ENCODE measurements around the gene MTMR12.

DNA sequence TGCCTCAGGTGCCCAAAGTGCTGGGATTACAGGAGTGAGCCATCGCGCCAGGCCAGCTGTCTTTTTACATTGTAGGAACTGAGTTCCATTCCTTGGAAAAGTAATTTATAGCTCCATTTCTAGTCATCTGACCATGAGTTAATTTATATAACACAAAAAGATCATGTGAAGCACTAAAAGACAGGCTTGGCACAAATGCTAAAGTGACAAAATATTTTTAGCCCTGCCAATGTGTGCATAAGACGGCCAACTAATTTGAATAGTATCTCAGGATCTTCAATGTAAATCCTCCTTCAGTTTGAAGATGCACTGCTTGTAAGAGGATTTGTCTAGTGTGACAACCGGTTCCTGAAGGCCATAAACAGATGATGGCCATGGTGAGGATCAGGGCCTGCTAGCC is 49.1 kb downstream of the MTMR12 start:
- TF ChIP-seq, protein P1, sequence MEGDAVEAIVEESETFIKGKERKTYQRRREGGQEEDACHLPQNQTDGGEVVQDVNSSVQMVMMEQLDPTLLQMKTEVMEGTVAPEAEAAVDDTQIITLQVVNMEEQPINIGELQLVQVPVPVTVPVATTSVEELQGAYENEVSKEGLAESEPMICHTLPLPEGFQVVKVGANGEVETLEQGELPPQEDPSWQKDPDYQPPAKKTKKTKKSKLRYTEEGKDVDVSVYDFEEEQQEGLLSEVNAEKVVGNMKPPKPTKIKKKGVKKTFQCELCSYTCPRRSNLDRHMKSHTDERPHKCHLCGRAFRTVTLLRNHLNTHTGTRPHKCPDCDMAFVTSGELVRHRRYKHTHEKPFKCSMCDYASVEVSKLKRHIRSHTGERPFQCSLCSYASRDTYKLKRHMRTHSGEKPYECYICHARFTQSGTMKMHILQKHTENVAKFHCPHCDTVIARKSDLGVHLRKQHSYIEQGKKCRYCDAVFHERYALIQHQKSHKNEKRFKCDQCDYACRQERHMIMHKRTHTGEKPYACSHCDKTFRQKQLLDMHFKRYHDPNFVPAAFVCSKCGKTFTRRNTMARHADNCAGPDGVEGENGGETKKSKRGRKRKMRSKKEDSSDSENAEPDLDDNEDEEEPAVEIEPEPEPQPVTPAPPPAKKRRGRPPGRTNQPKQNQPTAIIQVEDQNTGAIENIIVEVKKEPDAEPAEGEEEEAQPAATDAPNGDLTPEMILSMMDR (conservative IDR thresholded peaks at IDR 0.05 in 1 of 2, IDR thresholded peaks at IDR 0.05 in 1 of 2; ENCODE audit: low read depth in 1 of 2, low read length in 2 of 2): no peak
- no peak for TF ChIP-seq EZH2 (IDR thresholded peaks at IDR 0.05; ENCODE audit: low read length, missing control alignments)

Data from fibroblast of lung (primary cell).